ENCODE measurements around the gene RPL19.
"Not testable (repeated sequence)": the region's sequence is repeated elsewhere in the genome, so short reads cannot be mapped to it uniquely, and the experiment has no call there.

The RPL19 gene

DNA sequence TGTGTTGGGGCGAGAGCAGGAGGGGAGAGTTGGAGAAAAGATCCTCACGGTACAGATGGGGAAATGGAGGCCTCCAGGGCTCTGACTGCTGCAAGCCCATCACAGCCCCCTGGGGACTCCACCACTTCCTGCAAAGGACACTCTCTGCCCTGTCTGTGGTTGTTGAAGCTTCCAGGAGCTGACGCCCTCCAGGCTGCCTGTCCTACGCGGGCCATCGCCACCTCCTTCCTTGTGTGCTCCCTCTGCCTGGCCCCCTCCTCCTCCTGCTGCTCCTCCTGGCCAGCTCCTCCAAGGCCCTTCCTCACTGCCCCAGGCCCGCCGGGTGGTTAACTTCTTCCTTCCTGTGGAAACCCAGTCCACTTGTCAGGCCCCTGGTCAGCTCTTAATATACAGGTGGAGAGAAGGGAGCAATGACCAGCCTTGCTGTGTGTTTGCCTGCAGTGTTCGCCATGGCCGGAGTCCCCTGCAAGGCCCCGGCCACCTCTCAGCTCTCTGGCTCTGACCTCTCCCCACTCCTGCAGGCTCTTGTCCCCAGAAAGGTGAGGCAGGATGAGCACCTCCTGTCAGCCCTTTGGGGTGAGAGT lies 44.0 kb downstream of the RPL19 start:
- no peak for DNase-seq (ENCODE audit: low read depth in 1 of 2, low spot score in 1 of 2)

DNA sequence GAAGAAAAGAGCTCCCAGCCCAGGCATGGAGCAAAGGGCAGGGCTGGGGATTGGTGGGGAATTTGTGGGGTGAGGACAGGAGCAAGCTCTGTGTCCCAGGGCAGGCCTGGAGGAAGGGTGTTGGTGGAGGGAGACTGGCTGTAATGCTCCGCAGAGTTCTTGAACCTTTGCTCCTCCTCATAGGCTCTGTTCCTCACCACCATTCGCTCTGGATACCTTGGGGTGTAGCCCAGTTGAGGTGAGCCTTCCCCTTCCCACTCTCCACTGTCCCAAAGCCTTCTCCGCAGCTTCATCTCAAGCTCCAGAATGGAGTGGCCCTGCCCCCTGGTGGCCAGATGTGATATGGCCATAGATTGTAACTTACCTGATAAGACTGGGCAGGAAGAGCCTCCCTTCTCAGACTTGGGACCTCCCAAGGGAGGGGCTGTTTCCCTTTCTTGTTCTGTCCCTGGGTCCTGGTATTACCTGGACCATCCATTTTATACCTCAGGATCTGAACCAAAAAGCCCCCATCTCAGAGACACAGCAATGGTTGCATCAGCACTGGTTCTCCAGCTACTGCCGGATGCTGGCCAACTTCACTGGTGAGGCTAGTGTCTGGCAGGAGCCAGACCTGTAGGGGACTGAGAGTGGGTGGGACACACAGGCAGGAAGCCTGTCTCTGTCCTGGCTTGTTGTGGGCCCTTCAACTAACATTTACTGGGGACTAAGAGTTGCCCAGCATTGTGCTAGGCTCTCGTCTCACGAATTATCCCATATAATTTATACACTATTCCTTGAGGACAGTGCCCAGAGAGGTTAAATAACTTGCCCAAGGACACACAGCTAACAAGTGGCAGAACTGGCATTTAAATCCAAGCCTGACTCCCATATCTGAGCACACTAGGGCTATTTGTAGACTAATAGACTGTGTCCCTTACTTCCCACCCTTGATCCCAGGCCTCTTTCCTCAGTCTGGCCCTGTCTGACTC lies 44.8 kb downstream of the RPL19 start:
- DNase-seq (ENCODE audit: low read depth in 1 of 2, low spot score in 1 of 2), result peak; percentile 72 to 81

DNA sequence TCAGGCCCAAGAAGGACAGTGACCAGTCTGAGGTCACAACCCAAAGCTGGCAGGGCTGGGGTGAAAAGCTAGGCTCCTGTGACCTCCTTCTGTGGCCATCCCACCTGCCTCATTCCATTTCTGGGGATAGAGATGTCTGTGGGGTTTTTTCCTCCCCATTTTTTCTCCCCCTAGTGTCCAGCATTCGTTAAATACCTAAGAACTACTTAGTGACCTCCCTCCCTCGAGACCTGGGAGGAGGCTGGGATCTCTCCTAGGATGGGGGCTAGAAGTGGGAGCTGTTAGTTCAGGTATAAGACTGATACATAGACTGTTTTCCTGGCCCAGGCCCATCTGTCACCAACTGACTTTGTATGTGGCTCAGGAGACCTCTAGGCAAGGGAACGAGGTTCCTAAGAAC lies 46.2 kb downstream of the RPL19 start:
- no peak for DNase-seq (ENCODE audit: low read depth in 1 of 2, low spot score in 1 of 2)

DNA sequence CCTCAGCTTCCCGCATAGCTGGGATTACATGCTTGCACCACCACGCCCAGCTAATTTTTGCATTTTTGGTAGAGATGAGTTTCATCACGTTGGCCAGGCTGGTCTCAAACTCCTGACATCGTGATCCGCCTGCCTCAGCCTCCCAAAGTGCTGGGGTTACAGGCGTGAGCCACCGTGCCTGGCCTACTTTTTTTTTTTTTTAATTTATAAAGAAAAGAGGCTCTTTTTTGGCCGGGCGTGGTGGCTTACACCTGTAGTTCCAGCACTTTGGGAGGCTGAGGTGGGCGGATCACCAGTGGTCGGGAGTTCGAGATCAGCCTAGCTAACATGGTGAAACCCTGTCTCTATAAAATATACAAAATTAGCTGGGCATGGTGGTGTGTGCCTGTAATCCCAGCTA lies 50.0 kb downstream of the RPL19 start:
- not testable (repeated sequence) for DNase-seq (ENCODE audit: low read depth in 1 of 2, low spot score in 1 of 2)

DNA sequence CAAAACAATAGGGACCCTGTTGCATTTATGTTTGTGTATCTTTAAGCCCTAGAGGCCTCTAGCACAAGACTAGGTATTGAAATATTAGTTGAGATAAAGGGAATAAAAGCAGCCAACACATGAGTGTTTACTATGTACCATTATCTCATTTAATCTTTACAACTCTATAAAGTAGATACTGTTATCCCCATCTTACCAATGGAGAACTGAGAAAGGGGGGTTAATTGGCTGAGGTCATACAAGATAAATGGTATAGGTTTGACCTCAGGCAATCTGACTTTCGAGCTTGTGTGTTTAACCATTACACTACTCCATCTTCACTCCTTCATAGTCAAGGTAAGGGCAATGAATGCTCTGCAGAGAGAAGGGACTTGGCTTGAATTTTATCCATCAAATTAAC lies 51.9 kb downstream of the RPL19 start:
- no peak for DNase-seq (ENCODE audit: low read depth in 1 of 2, low spot score in 1 of 2)

DNA sequence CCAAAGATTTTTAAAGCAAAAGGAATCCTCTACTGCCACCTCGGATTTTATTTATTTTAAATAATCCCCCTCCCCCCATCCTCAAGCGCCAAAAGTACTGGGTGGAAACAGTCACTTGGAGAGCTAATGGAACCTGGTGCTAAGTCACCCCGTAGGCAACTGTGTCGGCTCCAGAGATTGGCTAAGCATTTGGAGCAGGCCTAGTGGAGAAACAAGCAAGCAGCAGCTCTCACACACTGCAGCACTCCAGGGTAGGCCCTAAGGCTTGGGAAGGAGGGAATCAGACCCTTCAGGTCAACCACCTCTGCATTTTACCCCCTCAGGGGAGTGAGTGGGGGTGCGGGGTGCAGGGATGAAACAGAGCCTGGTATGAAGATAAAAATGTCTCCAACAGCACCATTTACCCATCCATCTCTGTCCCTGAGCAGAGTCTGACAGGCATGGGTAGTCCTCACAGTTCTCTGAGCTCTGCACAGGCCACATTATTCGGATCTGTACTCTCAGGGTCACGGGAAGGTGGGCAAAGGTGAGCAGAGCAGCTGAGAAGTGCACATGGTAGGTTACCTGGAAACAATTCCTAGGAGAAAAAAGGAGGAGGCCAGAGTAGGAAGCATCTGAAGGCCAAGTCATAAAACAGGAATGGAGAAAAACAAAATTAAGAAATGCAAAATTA lies 52.8 kb downstream of the RPL19 start:
- no peak for DNase-seq (ENCODE audit: low read depth in 1 of 2, low spot score in 1 of 2)
